K562 (cell line): Measurements from ENCODE around the gene YPEL1. TPM values are rescaled to one million over a fixed set of nuclear protein-coding genes. Genes with fewer than 3 reads are reported as not detected.

Experiments used
- ATAC-seq: fragments of 200-7000 bp; cut with Tn5 transposase; 3 replicates; pipeline ENCODE4 v1.9.1; 2020; ENCODE audit warnings: moderate library complexity
- BruUV-seq: library from RNA; stranded (reverse); fragments of 400-500 nt; replicated peaks from 2 replicates; lab custom pipeline; 2021; lab: Mats Ljungman, UMichigan
- CTCF ChIA-PET: fragments of 300-600 bp; formaldehyde crosslinking; extraction: SDS; loops from one replicate; lab custom pipeline; 2021; ENCODE audit warnings: low intra/inter-chr PET ratio; lab: Yijun Ruan, JAX
- POLR2A ChIA-PET: fragments of 300-600, 350-650 bp; sonication (Branson Sonifier 250); formaldehyde crosslinking; extraction: SDS; loops from one replicate; lab custom pipeline; 2021; ENCODE audit warnings: antibody characterized with exemption, inconsistent platforms; lab: Yijun Ruan, JAX
- DNase-seq, 4 experiments: peaks; one replicate each; pipeline versions ENCODE4 v3.0.0 to v3.0.0-alpha.2; 2011 to 2018; ENCODE audit warnings: low spot score in 3 of 4, mixed read lengths in 3 of 4; ENCODE audit errors: extremely low read depth in 1 of 4
- FAIRE-seq: peaks from 2 replicates; lab custom pipeline; 2011; peaks lifted over from hg19 to GRCh38; lab: Jason Lieb, UNC
- H2AFZ ChIP-seq: 2 replicates; pipeline ENCODE4 v1.6.0; 2011; ENCODE audit warnings: low read depth, low read length, control low read depth, inconsistent platforms
- H3K27ac ChIP-seq: fragments of 200-600 bp; 3 replicates; pipeline ENCODE4 v1.8.0; 2011; ENCODE audit warnings: low read depth, mild to moderate bottlenecking, control low read depth, inconsistent platforms, low read length, moderate library complexity, mixed read lengths; ENCODE audit errors: extremely low read depth
- H3K27me3 ChIP-seq, 2 experiments: fragments of 300-600 bp in 1 of 2; 2 replicates in 1 of 2; 3 replicates in 1 of 2; pipeline versions ENCODE4 v1.6.0 to v1.8.0; 2011; ENCODE audit warnings: inconsistent platforms in 2 of 2, low read length in 2 of 2, mild to moderate bottlenecking in 1 of 2, mixed read lengths in 1 of 2, moderate library complexity in 1 of 2; ENCODE audit not compliant: control insufficient read depth in 2 of 2, insufficient read depth in 2 of 2
- H3K36me3 ChIP-seq: fragments of 300-600 bp; 3 replicates; pipeline ENCODE4 v1.8.0; 2011; ENCODE audit warnings: mild to moderate bottlenecking, low read length, inconsistent platforms; ENCODE audit not compliant: control insufficient read depth, insufficient read depth
- H3K4me1 ChIP-seq, 2 experiments: fragments of 200-600 bp in 1 of 2; replicated peaks in 1 of 2; 2 replicates in 1 of 2; 3 replicates in 1 of 2; pipeline versions ENCODE4 v1.5.1 to v1.8.0; 2011; ENCODE audit warnings: inconsistent platforms in 2 of 2, low read length in 2 of 2, mild to moderate bottlenecking in 1 of 2, mixed read lengths in 1 of 2, moderate library complexity in 1 of 2; ENCODE audit not compliant: control insufficient read depth in 2 of 2, insufficient read depth in 2 of 2
- H3K4me2 ChIP-seq: 2 replicates; pipeline ENCODE4 v1.6.1; 2011; ENCODE audit warnings: low read length, control low read depth, inconsistent platforms, mixed read lengths; ENCODE audit not compliant: insufficient read depth
- H3K4me3 ChIP-seq: fragments of 200-600 bp; sonication (generic), shearing (Covaris generic); 2 replicates; pipeline ENCODE4 v1.5.1; 2016; ENCODE audit warnings: control low read depth, inconsistent platforms
- H3K79me2 ChIP-seq: fragments of 200-600 bp; 3 replicates; pipeline ENCODE4 v1.8.0; 2011; ENCODE audit warnings: low read length, inconsistent platforms; ENCODE audit not compliant: control insufficient read depth, insufficient read depth
- H3K9ac ChIP-seq, 2 experiments: 2 replicates each; pipeline versions ENCODE4 v1.6.0 to v1.6.1; 2011; ENCODE audit warnings: low read depth in 2 of 2, low read length in 2 of 2, control low read depth in 1 of 2, inconsistent platforms in 1 of 2, mild to moderate bottlenecking in 1 of 2, mixed read lengths in 1 of 2; ENCODE audit not compliant: insufficient read depth in 1 of 2
- H3K9me1 ChIP-seq: one replicate; pipeline ENCODE4 v1.6.0; 2011; ENCODE audit warnings: inconsistent platforms, mild to moderate bottlenecking, low read length, moderate library complexity; ENCODE audit not compliant: control insufficient read depth, insufficient read depth
- H3K9me3 ChIP-seq: replicated peaks from 2 replicates; pipeline ENCODE4 v1.5.1; 2011; ENCODE audit warnings: low read depth, low read length, inconsistent platforms; ENCODE audit not compliant: control insufficient read depth, insufficient read depth
- H4K20me1 ChIP-seq: replicated peaks from 2 replicates; pipeline ENCODE4 v1.6.1; 2011; ENCODE audit warnings: low read length, inconsistent platforms, mixed read lengths; ENCODE audit not compliant: control insufficient read depth, insufficient read depth
- ATF1 ChIP-seq, 2 experiments: fragments of 450-650 bp in 1 of 2; IDR thresholded peaks; 2 replicates each; pipeline ENCODE4 v1.6.1; 2016; ENCODE audit warnings: missing compliant biosample characterization in 1 of 2, missing genetic modification characterization in 1 of 2
- BACH1 ChIP-seq: fragments of 200-800 bp; sonication (Bioruptor generic); IDR thresholded peaks from 2 replicates; pipeline ENCODE4 v1.6.1; 2016; ENCODE audit warnings: missing genetic modification characterization, missing compliant biosample characterization
- BHLHE40 ChIP-seq: IDR thresholded peaks from 2 replicates; pipeline ENCODE4 v1.6.1; 2011; ENCODE audit warnings: low read length, improper control_type of control experiment
- CBX3 ChIP-seq, 2 experiments: IDR thresholded peaks; 1 replicate in 1 of 2; 2 replicates in 1 of 2; pipeline ENCODE4 v1.6.1; 2012; ENCODE audit warnings: inconsistent platforms in 2 of 2, low read length in 2 of 2, borderline replicate concordance in 1 of 2, control low read depth in 1 of 2
- CEBPB ChIP-seq: fragments of 450-650 bp; IDR thresholded peaks from 2 replicates; pipeline ENCODE4 v1.6.1; 2016; ENCODE audit warnings: missing genetic modification characterization, missing compliant biosample characterization
- CGGBP1 ChIP-seq: fragments of 250-450 bp; sonication (Bioruptor Pico); IDR thresholded peaks from 2 replicates; pipeline ENCODE4 v1.9.0; 2021; ENCODE audit warnings: mild to moderate bottlenecking
- E2F1 ChIP-seq: sonication (generic); formaldehyde crosslinking; IDR thresholded peaks from 2 replicates; pipeline ENCODE4 v1.8.1; 2023; ENCODE audit warnings: mild to moderate bottlenecking, missing genetic modification reagents, moderate library complexity
- E2F5 ChIP-seq: sonication (generic); formaldehyde crosslinking; IDR thresholded peaks from 2 replicates; pipeline ENCODE4 v1.8.0; 2022; ENCODE audit warnings: mild to moderate bottlenecking, missing genetic modification reagents
- EGR1 ChIP-seq: fragments of 450-650 bp; conservative IDR thresholded peaks from 2 replicates; pipeline ENCODE4 v1.6.1; 2017; ENCODE audit warnings: mild to moderate bottlenecking
- KLF1 ChIP-seq: fragments of 450-650 bp; IDR thresholded peaks from 2 replicates; pipeline ENCODE4 v1.6.1; 2016; ENCODE audit warnings: missing genetic modification characterization, missing compliant biosample characterization
- LARP7 ChIP-seq: fragments of 450-650 bp; IDR thresholded peaks from 2 replicates; pipeline ENCODE4 v1.6.1; 2016
- MBD2 ChIP-seq: sonication (generic); IDR thresholded peaks from 2 replicates; pipeline ENCODE4 v1.6.1; 2016; ENCODE audit warnings: low read depth, borderline replicate concordance
- MCM5 ChIP-seq: fragments of 450-650 bp; IDR thresholded peaks from 2 replicates; pipeline ENCODE4 v1.6.1; 2016; ENCODE audit warnings: low read depth
- MEF2A ChIP-seq: IDR thresholded peaks from 2 replicates; pipeline ENCODE4 v1.6.1; 2011; ENCODE audit warnings: low read depth, mild to moderate bottlenecking, low read length, moderate library complexity; ENCODE audit not compliant: control insufficient read depth
- MEF2D ChIP-seq: conservative IDR thresholded peaks from 2 replicates; pipeline ENCODE4 v1.6.1; 2016; ENCODE audit warnings: low read depth, missing genetic modification characterization, missing compliant biosample characterization
- MXI1 ChIP-seq: IDR thresholded peaks from 2 replicates; pipeline ENCODE4 v1.6.1; 2011; ENCODE audit warnings: low read depth, mild to moderate bottlenecking, improper control_type of control experiment, low read length
- NFRKB ChIP-seq: fragments of 450-650 bp; IDR thresholded peaks from 2 replicates; pipeline ENCODE4 v1.6.1; 2016; ENCODE audit warnings: low read depth
- PYGO2 ChIP-seq: fragments of 450-650 bp; IDR thresholded peaks from 2 replicates; pipeline ENCODE4 v1.6.1; 2016; ENCODE audit warnings: mild to moderate bottlenecking, missing genetic modification characterization, moderate library complexity, missing compliant biosample characterization
- SMARCE1 ChIP-seq: fragments of 450-650 bp; IDR thresholded peaks from 2 replicates; pipeline ENCODE4 v1.7.1; 2016; ENCODE audit warnings: mild to moderate bottlenecking
- SRSF3 ChIP-seq: fragments of 200-400 bp; formaldehyde crosslinking; IDR thresholded peaks from 2 replicates; pipeline ENCODE4 v1.6.1; 2016; ENCODE audit warnings: mild to moderate bottlenecking, low read length, moderate library complexity; ENCODE audit not compliant: insufficient read depth
- ZC3H11A ChIP-seq: IDR thresholded peaks from 2 replicates; pipeline ENCODE4 v1.6.1; 2012; ENCODE audit warnings: low read depth, low read length, improper control_type of control experiment
- ZFPM2 ChIP-seq: fragments of 250-450 bp; sonication (Bioruptor Pico); IDR thresholded peaks from 2 replicates; pipeline ENCODE4 v1.5.1; 2022; ENCODE audit warnings: mild to moderate bottlenecking
- ZNF124 ChIP-seq: sonication (generic); formaldehyde crosslinking; IDR thresholded peaks from 2 replicates; pipeline ENCODE4 v1.8.1; 2022; ENCODE audit warnings: missing genetic modification reagents
- ZNF146 ChIP-seq: IDR thresholded peaks from one replicate; pipeline ENCODE4 v1.6.1; 2018; ENCODE audit warnings: missing compliant biosample characterization; ENCODE audit not compliant: unreplicated experiment
- ZNF830 ChIP-seq: fragments of 250-450 bp; sonication (Bioruptor Pico); IDR thresholded peaks from 2 replicates; pipeline ENCODE4 v1.5.0; 2021; ENCODE audit warnings: mild to moderate bottlenecking
- WGBS: fragments of 100-300 bp; shearing (Covaris generic); methylation state at CpG from one replicate; pipeline ENCODE4 v1.1.6; 2016; ENCODE audit warnings: low coverage, mixed read lengths; ENCODE audit not compliant: insufficient coverage; ENCODE audit errors: missing lambda C conversion rate; 5-methylcytosine and 5-hydroxymethylcytosine counted together
- in situ Hi-C: fragments of 300-500 bp; cut with MboI; formaldehyde crosslinking; loops from 4 replicates; pipeline ENCODE4 v1.15.0; 2018; ENCODE audit warnings: inconsistent platforms, mixed read lengths
- intact Hi-C: fragments of 100-400 bp; cut with micrococcal nuclease; formaldehyde crosslinking; loops from 2 replicates; pipeline ENCODE4 v1.14.2; 2022
- polyA plus RNA-seq, 8 experiments: library from polyadenylated mRNA; depleted of rRNA in 4 of 8; stranded (reverse) in 5 of 8; unstranded in 3 of 8; fragments of >200 nt; fragmentation: Nextera tagmentation in 2 of 8; fragmentation: Illumina TruSeq in 1 of 8; extraction: Ambion mirVana in 2 of 8; extraction: Trizol in 1 of 8; gene quantifications; 2 replicates each; pipeline versions ENCODE4 v1.2.1 to v1.2.3, GENCODE V29; 2011 to 2014; ENCODE audit warnings: inconsistent platforms in 1 of 8, missing spikeins in 1 of 8
- total RNA-seq, 7 experiments: library from RNA; depleted of rRNA in 6 of 7; stranded (reverse); fragments of >200 nt in 6 of 7; fragmentation: Illumina TruSeq in 2 of 7; extraction: Trizol in 2 of 7; gene quantifications; 2 replicates each; pipeline versions ENCODE4 v1.2.1 to v1.2.3, GENCODE V29; 2011 to 2021; ENCODE audit warnings: low replicate concordance in 1 of 7

Gene YPEL1
- total and polyA plus RNA-seq, 9 of the 15 experiments (the other 6 are each of a cell fraction or from before 2014, with no cell fraction given): 0.07 to 2.2 (median 0.46) TPM

DNA sequence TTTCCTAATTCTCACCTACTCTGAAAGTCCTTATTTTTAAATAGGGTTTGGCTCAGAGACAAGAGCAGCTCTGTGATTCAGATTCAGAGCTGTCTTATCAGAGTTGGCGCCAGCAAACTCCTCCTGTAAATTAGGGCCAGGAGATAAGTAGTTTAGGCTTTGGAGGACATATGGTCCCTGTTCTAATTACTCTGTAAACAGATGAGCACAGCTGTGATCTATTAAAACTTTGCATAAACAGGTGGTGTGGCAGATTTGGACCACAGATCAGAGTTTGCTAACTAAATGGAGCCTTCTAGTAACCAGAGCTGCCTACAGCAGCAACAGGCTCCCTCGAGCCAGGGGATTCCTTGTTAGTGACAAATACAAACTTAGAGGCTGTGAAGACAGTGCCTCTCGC, 27.9 kb downstream of the YPEL1 start:
- no TSS peak for BruUV-seq
- WGBS: 2% methylated on average over 3 of the region's 3 CpGs
- Histone ChIP-seq H4K20me1 (peaks cover 26% of the 10 kb centered on the region), H3K27me3 (peaks cover 42 to 65% of the 10 kb centered on the region in 2 experiments), H3K9me3 (no peaks in the 10 kb centered on the region), H3K9ac (peak overlapping the region in 1 of 2 experiments; percentile 1; a peak in 1 of 4 replicates), H3K4me2 (no peak overlapping the region), H3K27ac (no peak overlapping the region), H2AFZ (no peak overlapping the region), H3K4me1 (peaks cover 6 to 17% of the 10 kb centered on the region in 2 experiments; a peak in 4 of 5 replicates), H3K79me2 (no peaks in the 10 kb centered on the region), H3K36me3 (no peaks in the 10 kb centered on the region), H3K9me1 (peaks cover 4% of the 10 kb centered on the region), H3K4me3 (no peak overlapping the region)
- peak in 3 of 4 experiments; percentile 73 to 84 (median 79) for DNase-seq
- no peak for FAIRE-seq
- intact Hi-C loops: no loop called here
- ChIA-PET CTCF (interaction anchor here (1.1 to 12.1 kb wide), 3 partner anchors 231 to 488 kb away, joined by 3 to 609 read pairs (median 6); no protein-coding TSS in a partner anchor), POLR2A (interaction anchor here (0.6 to 7.5 kb wide), 22 partner anchors 9 to 839 kb away, joined by 3 to 71 read pairs (median 5); partner anchors contain the start of genes SDF2L1 and YPEL1)
- peak; percentile 38 for ATAC-seq
- in situ Hi-C loops: no loop called here
- TF ChIP-seq SMARCE1 (no peak), EGR1 (no peak), E2F1 (peak; percentile 20; the same call in 1 of the 2 replicates), KLF1 (tag) (no peak), MEF2D (tag) (no peak), BHLHE40 (peak; percentile 19), LARP7 (no peak), BACH1 (no peak), SRSF3 (no peak), MBD2 (no peak), ATF1 (CRISPR knock-in tag; IDR thresholded peaks at IDR 0.05) (no peak), ATF1 (tag; IDR thresholded peaks at IDR 0.05) (no peak), CGGBP1 (CRISPR knock-in tag) (no peak), PYGO2 (tag) (no peak), E2F5 (CRISPR knock-in tag) (no peak), MCM5 (no peak), CBX3 (IDR thresholded peaks at IDR 0.05; ENCODE audit: borderline replicate concordance in 1 of 2, low read length in 2 of 2) (no peak), NFRKB (no peak), ZNF124 (CRISPR knock-in tag) (no peak), ZFPM2 (CRISPR knock-in tag) (no peak), ZC3H11A (no peak), ZNF830 (CRISPR knock-in tag) (no peak), MXI1 (peak; percentile 17; the same call in 1 of the 2 replicates), CEBPB (tag) (no peak), MEF2A (no peak), ZNF146 (CRISPR knock-in tag) (no peak)
